Measurements from ENCODE around the gene SCUBE1. TPM values are rescaled to one million over a fixed set of nuclear protein-coding genes. Genes with fewer than 3 reads are reported as not detected.

Gene SCUBE1
- total and polyA plus RNA-seq, 2 experiments from 2014 or later = 0.81 to 3.2 TPM

DNA sequence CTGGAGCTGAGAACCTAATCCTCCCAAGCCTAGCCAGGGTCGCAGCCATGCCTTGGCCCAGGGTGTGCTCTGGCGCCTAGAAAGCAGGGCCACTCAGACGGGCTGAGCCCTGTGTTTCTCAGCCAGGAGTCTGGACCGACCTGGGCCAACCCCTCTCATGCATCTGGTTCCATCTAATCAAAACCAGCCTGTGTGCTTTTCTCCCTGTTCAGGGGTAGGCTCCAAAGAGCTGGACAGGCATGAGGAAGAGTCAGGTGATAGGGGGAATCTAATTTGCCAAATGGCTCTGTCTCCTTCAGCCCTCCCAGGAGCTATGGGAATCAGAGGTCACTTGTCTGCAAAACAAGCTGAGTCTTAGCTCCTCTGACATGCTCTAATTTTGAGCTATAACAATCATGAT is 55.7 kb downstream of the SCUBE1 start:
- H3K79me2 ChIP-seq (replicated peaks; ENCODE audit: insufficient read depth) = no peaks in the 10 kb centered on the region
- Mint-ChIP-seq H3K4me3 (no peak overlapping the region), H3K27ac (no peak overlapping the region), H3K9me3 (no peaks in the 10 kb centered on the region), H3K36me3 (ENCODE audit: low read depth) (no peaks in the 10 kb centered on the region; the same call in 2 of the 3 replicates), H3K27me3 (ENCODE audit: insufficient read depth, low read depth, poor library complexity) (peaks cover 4% of the 10 kb centered on the region), H3K4me1 (peaks cover 9% of the 10 kb centered on the region)
- ATAC-seq (no peak), DNase-seq (ENCODE audit: low spot score) (no peak)
- no peaks in the 10 kb centered on the region for H4K20me1 ChIP-seq (replicated peaks; ENCODE audit: insufficient read depth)
- no peaks in the 10 kb centered on the region for H3K4me1 ChIP-seq (ENCODE audit: insufficient read depth)
- no peak for TF ChIP-seq ZNF331 (CRISPR knock-in tag; IDR thresholded peaks at IDR 0.05; ENCODE audit: low read depth)
- TF ChIP-seq EZH2phosphoT487 (IDR thresholded peaks at IDR 0.05; ENCODE audit: unreplicated experiment) = no peak
- no peak for TF ChIP-seq EZH2 (IDR thresholded peaks at IDR 0.05; ENCODE audit: low read depth, unreplicated experiment)
- TF ChIP-seq POLR2AphosphoS5 (IDR thresholded peaks at IDR 0.05; ENCODE audit: low read depth) = no peak
- no peak for TF ChIP-seq JUNB (IDR thresholded peaks at IDR 0.05; ENCODE audit: unreplicated experiment)
- TF ChIP-seq STAT1 (IDR thresholded peaks at IDR 0.05; ENCODE audit: unreplicated experiment) = no peak
- TF ChIP-seq ZNF462 (CRISPR knock-in tag; IDR thresholded peaks at IDR 0.05) = no peak
- TF ChIP-seq, protein P1, sequence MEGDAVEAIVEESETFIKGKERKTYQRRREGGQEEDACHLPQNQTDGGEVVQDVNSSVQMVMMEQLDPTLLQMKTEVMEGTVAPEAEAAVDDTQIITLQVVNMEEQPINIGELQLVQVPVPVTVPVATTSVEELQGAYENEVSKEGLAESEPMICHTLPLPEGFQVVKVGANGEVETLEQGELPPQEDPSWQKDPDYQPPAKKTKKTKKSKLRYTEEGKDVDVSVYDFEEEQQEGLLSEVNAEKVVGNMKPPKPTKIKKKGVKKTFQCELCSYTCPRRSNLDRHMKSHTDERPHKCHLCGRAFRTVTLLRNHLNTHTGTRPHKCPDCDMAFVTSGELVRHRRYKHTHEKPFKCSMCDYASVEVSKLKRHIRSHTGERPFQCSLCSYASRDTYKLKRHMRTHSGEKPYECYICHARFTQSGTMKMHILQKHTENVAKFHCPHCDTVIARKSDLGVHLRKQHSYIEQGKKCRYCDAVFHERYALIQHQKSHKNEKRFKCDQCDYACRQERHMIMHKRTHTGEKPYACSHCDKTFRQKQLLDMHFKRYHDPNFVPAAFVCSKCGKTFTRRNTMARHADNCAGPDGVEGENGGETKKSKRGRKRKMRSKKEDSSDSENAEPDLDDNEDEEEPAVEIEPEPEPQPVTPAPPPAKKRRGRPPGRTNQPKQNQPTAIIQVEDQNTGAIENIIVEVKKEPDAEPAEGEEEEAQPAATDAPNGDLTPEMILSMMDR (conservative IDR thresholded peaks at IDR 0.05; ENCODE audit: low read depth in 2 of 2) = no peak
- no peak for TF ChIP-seq ZNF114 (CRISPR knock-in tag; IDR thresholded peaks at IDR 0.05)
- TF ChIP-seq, protein P2, sequence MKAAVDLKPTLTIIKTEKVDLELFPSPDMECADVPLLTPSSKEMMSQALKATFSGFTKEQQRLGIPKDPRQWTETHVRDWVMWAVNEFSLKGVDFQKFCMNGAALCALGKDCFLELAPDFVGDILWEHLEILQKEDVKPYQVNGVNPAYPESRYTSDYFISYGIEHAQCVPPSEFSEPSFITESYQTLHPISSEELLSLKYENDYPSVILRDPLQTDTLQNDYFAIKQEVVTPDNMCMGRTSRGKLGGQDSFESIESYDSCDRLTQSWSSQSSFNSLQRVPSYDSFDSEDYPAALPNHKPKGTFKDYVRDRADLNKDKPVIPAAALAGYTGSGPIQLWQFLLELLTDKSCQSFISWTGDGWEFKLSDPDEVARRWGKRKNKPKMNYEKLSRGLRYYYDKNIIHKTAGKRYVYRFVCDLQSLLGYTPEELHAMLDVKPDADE (IDR thresholded peaks at IDR 0.05) = no peak
- TF ChIP-seq NANOG (IDR thresholded peaks at IDR 0.05; ENCODE audit: borderline replicate concordance) = no peak
- TF ChIP-seq REST (IDR thresholded peaks at IDR 0.05; ENCODE audit: unreplicated experiment) = no peak
- no peak for TF ChIP-seq CREB1 (CRISPR knock-in tag; IDR thresholded peaks at IDR 0.05; ENCODE audit: low read depth)
- H3K27ac ChIP-seq (ENCODE audit: low read depth) = no peak overlapping the region
- H3F3A ChIP-seq (replicated peaks; ENCODE audit: low read depth) = no peaks in the 10 kb centered on the region
- H3K27me3 ChIP-seq (ENCODE audit: insufficient read depth) = no peaks in the 10 kb centered on the region
- no peak overlapping the region for H3K4me3 ChIP-seq
- H3K36me3 ChIP-seq (ENCODE audit: insufficient read depth) = no peaks in the 10 kb centered on the region
- no peaks in the 10 kb centered on the region for H3K9me2 ChIP-seq (ENCODE audit: insufficient read depth)
- H3K4me2 ChIP-seq = no peak overlapping the region
- no peak overlapping the region for H2AFZ ChIP-seq
